ENCODE results near the gene KLHL13.

DNA sequence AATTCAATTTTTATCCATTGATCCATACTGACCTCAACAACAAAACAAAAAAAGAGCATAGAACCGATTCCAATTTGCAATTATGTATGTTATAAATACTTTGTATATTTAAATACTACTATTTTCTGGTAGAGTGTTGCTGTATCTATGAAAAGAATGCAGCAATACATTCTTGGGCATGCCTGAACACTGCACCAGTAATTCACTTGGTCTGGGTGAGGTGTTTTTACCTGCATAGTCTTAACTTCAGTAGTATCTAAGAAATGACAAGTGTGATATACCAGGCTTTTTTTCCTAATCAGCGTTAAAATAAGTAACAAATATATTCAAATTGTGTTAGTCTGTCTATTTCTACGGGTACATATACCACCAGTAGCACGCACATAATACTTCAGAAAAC lies 120.2 kb downstream of the KLHL13 start:
- TF ChIP-seq, protein P1, sequence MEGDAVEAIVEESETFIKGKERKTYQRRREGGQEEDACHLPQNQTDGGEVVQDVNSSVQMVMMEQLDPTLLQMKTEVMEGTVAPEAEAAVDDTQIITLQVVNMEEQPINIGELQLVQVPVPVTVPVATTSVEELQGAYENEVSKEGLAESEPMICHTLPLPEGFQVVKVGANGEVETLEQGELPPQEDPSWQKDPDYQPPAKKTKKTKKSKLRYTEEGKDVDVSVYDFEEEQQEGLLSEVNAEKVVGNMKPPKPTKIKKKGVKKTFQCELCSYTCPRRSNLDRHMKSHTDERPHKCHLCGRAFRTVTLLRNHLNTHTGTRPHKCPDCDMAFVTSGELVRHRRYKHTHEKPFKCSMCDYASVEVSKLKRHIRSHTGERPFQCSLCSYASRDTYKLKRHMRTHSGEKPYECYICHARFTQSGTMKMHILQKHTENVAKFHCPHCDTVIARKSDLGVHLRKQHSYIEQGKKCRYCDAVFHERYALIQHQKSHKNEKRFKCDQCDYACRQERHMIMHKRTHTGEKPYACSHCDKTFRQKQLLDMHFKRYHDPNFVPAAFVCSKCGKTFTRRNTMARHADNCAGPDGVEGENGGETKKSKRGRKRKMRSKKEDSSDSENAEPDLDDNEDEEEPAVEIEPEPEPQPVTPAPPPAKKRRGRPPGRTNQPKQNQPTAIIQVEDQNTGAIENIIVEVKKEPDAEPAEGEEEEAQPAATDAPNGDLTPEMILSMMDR (IDR thresholded peaks at IDR 0.05; ENCODE audit: insufficient read depth, low read depth, low read length) = no peak
- no peak for TF ChIP-seq EZH2 (IDR thresholded peaks at IDR 0.05; ENCODE audit: insufficient read depth, low read length)
